PC-3 (cell line): ENCODE measurements around the gene STXBP5L. TPM values are rescaled to one million over a fixed set of nuclear protein-coding genes. Genes with fewer than 3 reads are reported as not detected.

Experiments used
- ATAC-seq: fragments of 200-7000 bp; cut with Tn5 transposase; 2 replicates; pipeline ENCODE4 v1.9.1; 2020; ENCODE audit warnings: mild to moderate bottlenecking, moderate library complexity
- BruUV-seq: library from RNA; stranded (reverse); fragments of 400-500 nt; replicated peaks from 2 replicates; lab custom pipeline; 2021; lab: Mats Ljungman, UMichigan
- CTCF ChIA-PET: fragments of 300-600 bp; sonication (Branson Sonifier 250); formaldehyde crosslinking; loops from one replicate; lab custom pipeline; 2022; ENCODE audit warnings: antibody characterized with exemption; lab: Charles Lee
- POLR2A ChIA-PET: fragments of 300-600 bp; sonication (Branson Sonifier 250); formaldehyde crosslinking; loops from one replicate; lab custom pipeline; 2022; ENCODE audit warnings: antibody characterized with exemption; ENCODE audit not compliant: unreplicated experiment; lab: Charles Lee
- DNase-seq: peaks from one replicate; pipeline ENCODE4 v3.0.0-alpha.2; 2015
- H2AFZ ChIP-seq: fragments of 300-600 bp; sonication (generic); 2 replicates; pipeline ENCODE4 v1.6.0; 2016; ENCODE audit warnings: antibody characterized with exemption, low read length
- H3F3A ChIP-seq: fragments of 300-600 bp; sonication (generic); one replicate; pipeline ENCODE4 v1.6.0; 2017; ENCODE audit warnings: antibody characterized with exemption, low read length, control low read depth, mild to moderate bottlenecking; ENCODE audit not compliant: unreplicated experiment
- H3K27ac ChIP-seq: fragments of 300-600 bp; sonication (generic); 2 replicates; pipeline ENCODE4 v1.5.1; 2016; ENCODE audit warnings: mild to moderate bottlenecking, low read length
- H3K27me3 ChIP-seq: fragments of 300-600 bp; sonication (generic); 2 replicates; pipeline ENCODE4 v1.6.1; 2016; ENCODE audit warnings: low read length, mixed read lengths
- H3K36me3 ChIP-seq: fragments of 300-600 bp; sonication (generic); 2 replicates; pipeline ENCODE4 v1.6.1; 2016; ENCODE audit warnings: low read depth, mixed run types, low read length, mixed read lengths
- H3K4me1 ChIP-seq: fragments of 300-600 bp; sonication (generic); 2 replicates; pipeline ENCODE4 v1.5.1; 2016; ENCODE audit warnings: low read length; ENCODE audit not compliant: insufficient read depth
- H3K4me2 ChIP-seq: fragments of 300-600 bp; sonication (generic); 2 replicates; pipeline ENCODE4 v1.6.0; 2016; ENCODE audit warnings: low read length
- H3K4me3 ChIP-seq: fragments of 300-600 bp; sonication (generic); 2 replicates; pipeline ENCODE4 v1.5.1; 2016; ENCODE audit warnings: mild to moderate bottlenecking, low read length, mixed read lengths
- H3K79me2 ChIP-seq: fragments of 300-600 bp; sonication (generic); 2 replicates; pipeline ENCODE4 v1.6.1; 2017; ENCODE audit warnings: low read length, mixed read lengths
- H3K9ac ChIP-seq: fragments of 300-600 bp; sonication (generic); 2 replicates; pipeline ENCODE4 v1.6.0; 2016; ENCODE audit warnings: mild to moderate bottlenecking, low read length
- H3K9me2 ChIP-seq: fragments of 300-600 bp; sonication (generic); replicated peaks from 2 replicates; pipeline ENCODE4 v1.6.1; 2016; ENCODE audit warnings: mixed run types, low read length, mixed read lengths
- H3K9me3 ChIP-seq: fragments of 300-600 bp; sonication (generic); 2 replicates; pipeline ENCODE4 v1.6.1; 2016; ENCODE audit warnings: low read length, mixed read lengths
- H4K20me1 ChIP-seq: fragments of 300-600 bp; sonication (generic); 2 replicates; pipeline ENCODE4 v1.6.1; 2016; ENCODE audit warnings: low read length, mixed read lengths
- EZH2 ChIP-seq: fragments of 300-600 bp; sonication (generic); IDR thresholded peaks from one replicate; pipeline ENCODE4 v1.6.1; 2017; ENCODE audit warnings: antibody characterized with exemption, mild to moderate bottlenecking, low read length; ENCODE audit not compliant: unreplicated experiment
- EZH2phosphoT487 ChIP-seq: fragments of 300-600 bp; sonication (generic); IDR thresholded peaks from 2 replicates; pipeline ENCODE4 v1.6.1; 2018; ENCODE audit warnings: mild to moderate bottlenecking, antibody characterized with exemption, low read length, borderline replicate concordance
- intact Hi-C: fragments of 100-400 bp; cut with micrococcal nuclease; formaldehyde crosslinking; loops from 2 replicates; pipeline ENCODE4 v1.9.0; 2023
- total RNA-seq: library from RNA; depleted of rRNA; stranded (reverse); fragments of >200 nt; gene quantifications from 2 replicates; pipeline ENCODE4 v1.2.3, GENCODE V29; 2014
- TF ChIP-seq, protein P1 (sequence below): fragments of 300-600 bp; sonication (generic); conservative IDR thresholded peaks from 2 replicates; pipeline ENCODE4 v1.5.1; 2017; ENCODE audit warnings: antibody characterized with exemption, low read depth, mild to moderate bottlenecking, low read length

STXBP5L gene
- total RNA-seq, 1 experiment from 2014 or later: not detected

DNA sequence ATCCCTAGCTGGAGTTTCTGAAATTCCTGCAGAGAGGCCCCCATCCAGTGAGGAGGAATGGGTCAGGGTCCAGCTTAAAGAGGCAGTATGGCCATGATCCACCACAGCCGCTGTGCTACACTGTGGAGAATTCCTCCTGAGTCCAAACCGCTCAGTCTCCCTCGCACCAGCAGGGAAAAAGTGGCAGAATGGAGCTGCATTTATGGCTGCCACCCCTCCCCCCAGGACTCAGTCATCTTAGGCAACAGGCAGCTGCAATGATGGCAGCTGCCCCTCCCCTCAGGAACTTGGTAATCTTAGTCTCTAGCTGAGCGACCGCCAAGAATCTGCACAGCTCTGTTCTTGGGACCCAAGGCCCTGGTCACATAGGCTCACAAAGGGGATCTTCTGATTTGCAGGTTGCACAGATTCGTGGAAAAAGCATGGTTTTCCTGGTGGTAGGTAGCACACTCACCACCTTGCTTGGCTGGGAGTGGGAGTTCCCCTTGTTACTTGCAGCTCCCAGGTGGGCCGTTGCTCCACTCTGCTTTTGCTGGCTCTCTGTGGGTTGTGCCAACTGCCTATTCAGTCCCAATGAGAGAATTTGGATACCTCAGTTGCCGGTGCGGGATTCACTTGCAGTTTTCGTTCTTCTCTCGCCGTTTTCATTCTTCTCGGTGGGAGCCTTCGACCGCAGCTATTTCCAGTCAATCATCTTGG lies 204.1 kb downstream of the STXBP5L start:
- H4K20me1 ChIP-seq: no peaks in the 10 kb centered on the region
- BruUV-seq: no TSS peak
- CTCF ChIA-PET: no interaction called here
- H3K27ac ChIP-seq: no peak overlapping the region
- DNase-seq (peak; percentile 6), ATAC-seq (no peak)
- no peaks in the 10 kb centered on the region for H3K9me3 ChIP-seq
- no peak overlapping the region for H2AFZ ChIP-seq
- no peaks in the 10 kb centered on the region for H3F3A ChIP-seq
- H3K4me1 ChIP-seq: no peaks in the 10 kb centered on the region
- no peak for TF ChIP-seq EZH2
- TF ChIP-seq EZH2phosphoT487: no peak
- TF ChIP-seq, protein P1, sequence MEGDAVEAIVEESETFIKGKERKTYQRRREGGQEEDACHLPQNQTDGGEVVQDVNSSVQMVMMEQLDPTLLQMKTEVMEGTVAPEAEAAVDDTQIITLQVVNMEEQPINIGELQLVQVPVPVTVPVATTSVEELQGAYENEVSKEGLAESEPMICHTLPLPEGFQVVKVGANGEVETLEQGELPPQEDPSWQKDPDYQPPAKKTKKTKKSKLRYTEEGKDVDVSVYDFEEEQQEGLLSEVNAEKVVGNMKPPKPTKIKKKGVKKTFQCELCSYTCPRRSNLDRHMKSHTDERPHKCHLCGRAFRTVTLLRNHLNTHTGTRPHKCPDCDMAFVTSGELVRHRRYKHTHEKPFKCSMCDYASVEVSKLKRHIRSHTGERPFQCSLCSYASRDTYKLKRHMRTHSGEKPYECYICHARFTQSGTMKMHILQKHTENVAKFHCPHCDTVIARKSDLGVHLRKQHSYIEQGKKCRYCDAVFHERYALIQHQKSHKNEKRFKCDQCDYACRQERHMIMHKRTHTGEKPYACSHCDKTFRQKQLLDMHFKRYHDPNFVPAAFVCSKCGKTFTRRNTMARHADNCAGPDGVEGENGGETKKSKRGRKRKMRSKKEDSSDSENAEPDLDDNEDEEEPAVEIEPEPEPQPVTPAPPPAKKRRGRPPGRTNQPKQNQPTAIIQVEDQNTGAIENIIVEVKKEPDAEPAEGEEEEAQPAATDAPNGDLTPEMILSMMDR: no peak
- H3K36me3 ChIP-seq: no peaks in the 10 kb centered on the region
- intact Hi-C loops: no loop called here
- POLR2A ChIA-PET: interaction anchor here (0.6 kb wide), 1 partner anchor 12 kb away, joined by 7 read pairs; no protein-coding TSS in a partner anchor
- no peaks in the 10 kb centered on the region for H3K9me2 ChIP-seq
- no peaks in the 10 kb centered on the region for H3K79me2 ChIP-seq
- no peak overlapping the region for H3K4me3 ChIP-seq
- peaks cover 39% of the 10 kb centered on the region for H3K27me3 ChIP-seq
- no peak overlapping the region for H3K9ac ChIP-seq
- H3K4me2 ChIP-seq: no peak overlapping the region

DNA sequence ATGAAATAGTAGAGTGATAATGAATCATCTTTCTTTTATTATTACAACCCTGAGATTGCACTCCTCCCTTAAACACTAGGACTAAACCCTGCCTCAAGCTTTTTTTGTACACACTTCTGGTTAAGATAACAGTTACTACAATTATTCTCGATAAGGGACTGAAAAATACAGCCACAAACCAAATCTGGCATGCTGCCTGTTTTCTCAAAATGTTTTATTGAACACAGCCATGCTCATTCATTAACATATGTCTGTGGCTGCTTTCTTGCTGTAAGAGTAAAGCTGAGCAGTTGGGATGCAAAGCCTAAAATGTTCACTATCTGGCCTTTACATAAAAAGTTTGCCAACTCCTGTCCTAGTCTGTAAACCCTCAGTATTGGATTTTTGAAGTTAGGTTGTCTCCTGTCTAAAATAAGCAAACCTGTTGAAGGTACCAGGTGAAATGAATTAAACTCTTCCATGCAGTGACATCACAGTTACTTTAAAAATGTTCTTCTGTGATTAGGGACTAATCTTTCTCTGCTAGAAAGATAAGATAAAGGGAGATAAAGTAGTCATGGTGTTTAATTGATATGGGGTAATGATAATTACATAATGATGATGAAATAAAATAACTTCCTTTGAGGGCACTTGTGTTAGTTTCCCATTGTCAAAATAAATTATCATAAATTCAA lies 218.2 kb downstream of the STXBP5L start:
- Histone ChIP-seq H3K9ac (no peak overlapping the region), H3K4me1 (no peaks in the 10 kb centered on the region), H3K27me3 (no peaks in the 10 kb centered on the region), H4K20me1 (no peaks in the 10 kb centered on the region), H3F3A (no peaks in the 10 kb centered on the region), H3K36me3 (no peaks in the 10 kb centered on the region), H3K4me3 (no peak overlapping the region), H3K79me2 (no peaks in the 10 kb centered on the region), H3K27ac (no peak overlapping the region), H3K9me3 (no peaks in the 10 kb centered on the region), H2AFZ (no peak overlapping the region), H3K4me2 (no peak overlapping the region), H3K9me2 (no peaks in the 10 kb centered on the region)
- TF ChIP-seq, protein P1: no peak
- TF ChIP-seq EZH2phosphoT487 (no peak), EZH2 (no peak)
- ChIA-PET CTCF (no interaction called here), POLR2A (no interaction called here)
- no TSS peak for BruUV-seq
- ATAC-seq (no peak), DNase-seq (no peak)
- intact Hi-C loops: no loop called here

DNA sequence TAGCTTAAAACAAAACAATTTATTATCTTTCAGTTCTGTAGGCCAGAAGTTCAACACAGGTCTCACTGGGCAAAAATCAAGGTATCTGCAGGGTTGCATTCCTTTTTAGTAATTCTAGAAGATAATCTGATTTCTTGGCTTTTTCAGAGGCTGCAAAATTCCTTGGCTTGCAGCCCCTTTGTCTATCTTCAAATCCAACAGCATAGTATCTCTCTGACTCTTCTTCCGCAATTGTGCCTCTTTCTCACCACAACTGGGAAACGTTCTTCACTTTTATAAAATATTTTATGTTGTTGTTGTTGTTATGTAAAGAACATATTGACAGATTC lies 218.7 kb downstream of the STXBP5L start:
- BruUV-seq: no TSS peak
- no peaks in the 10 kb centered on the region for H3K9me3 ChIP-seq
- no peak overlapping the region for H3K4me2 ChIP-seq
- ATAC-seq (no peak), DNase-seq (no peak)
- H3F3A ChIP-seq: no peaks in the 10 kb centered on the region
- ChIA-PET CTCF (no interaction called here), POLR2A (no interaction called here)
- H3K4me3 ChIP-seq: no peak overlapping the region
- H2AFZ ChIP-seq: no peak overlapping the region
- intact Hi-C loops: no loop called here
- TF ChIP-seq EZH2phosphoT487 (no peak), EZH2 (no peak)
- TF ChIP-seq, protein P1: no peak
- H3K27me3 ChIP-seq: no peaks in the 10 kb centered on the region
- H3K27ac ChIP-seq: no peak overlapping the region
- no peaks in the 10 kb centered on the region for H3K4me1 ChIP-seq
- no peaks in the 10 kb centered on the region for H3K36me3 ChIP-seq
- no peaks in the 10 kb centered on the region for H3K79me2 ChIP-seq
- no peaks in the 10 kb centered on the region for H3K9me2 ChIP-seq
- no peak overlapping the region for H3K9ac ChIP-seq
- H4K20me1 ChIP-seq: no peaks in the 10 kb centered on the region
